Adrenal gland (tissue), 5 donors: Measurements from ENCODE around the gene RRBP1.

Source experiments
- POLR2A ChIP-seq, 2 donors: fragments of 450-650 bp; IDR thresholded peaks; one replicate each; pipeline ENCODE4 v1.6.1; 2017; ENCODE audit warnings: antibody characterized with exemption in 2 of 2, mild to moderate bottlenecking in 2 of 2, moderate library complexity in 1 of 2
- TF ChIP-seq, protein P1 (sequence below), 6 experiments: fragments of 450-650 bp in 4 of 6; fragments of 200-600 bp in 2 of 6; sonication (generic) in 1 of 6; IDR thresholded peaks; 1 replicate in 5 of 6; 2 replicates in 1 of 6; pipeline versions ENCODE4 v1.5.1 to v1.8.0; 2016 to 2021; ENCODE audit warnings: antibody characterized with exemption in 6 of 6, mild to moderate bottlenecking in 2 of 6, moderate library complexity in 1 of 6
- donor health status: DM: no; HTN: no; CAD: no.

DNA sequence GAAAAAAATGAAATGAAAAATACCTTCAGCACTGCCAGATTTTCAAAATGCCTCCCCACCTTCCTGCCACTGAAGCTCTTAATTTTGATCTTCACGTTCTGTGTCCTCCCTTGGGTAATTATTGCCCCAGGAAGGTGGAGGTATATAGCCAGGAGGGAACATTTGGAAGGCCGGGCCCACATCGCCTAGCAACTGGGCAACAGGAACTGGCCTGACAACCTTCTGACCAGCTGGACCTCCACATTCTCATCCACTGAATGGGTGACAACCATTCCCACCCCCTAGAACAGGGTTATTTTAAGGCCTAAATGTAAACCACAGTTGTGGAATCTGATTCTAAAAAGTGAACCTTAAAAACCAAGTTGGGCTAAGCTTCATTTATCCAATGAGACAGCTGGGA lies 3.2 kb downstream of the RRBP1 start:
- TF ChIP-seq, protein P1, sequence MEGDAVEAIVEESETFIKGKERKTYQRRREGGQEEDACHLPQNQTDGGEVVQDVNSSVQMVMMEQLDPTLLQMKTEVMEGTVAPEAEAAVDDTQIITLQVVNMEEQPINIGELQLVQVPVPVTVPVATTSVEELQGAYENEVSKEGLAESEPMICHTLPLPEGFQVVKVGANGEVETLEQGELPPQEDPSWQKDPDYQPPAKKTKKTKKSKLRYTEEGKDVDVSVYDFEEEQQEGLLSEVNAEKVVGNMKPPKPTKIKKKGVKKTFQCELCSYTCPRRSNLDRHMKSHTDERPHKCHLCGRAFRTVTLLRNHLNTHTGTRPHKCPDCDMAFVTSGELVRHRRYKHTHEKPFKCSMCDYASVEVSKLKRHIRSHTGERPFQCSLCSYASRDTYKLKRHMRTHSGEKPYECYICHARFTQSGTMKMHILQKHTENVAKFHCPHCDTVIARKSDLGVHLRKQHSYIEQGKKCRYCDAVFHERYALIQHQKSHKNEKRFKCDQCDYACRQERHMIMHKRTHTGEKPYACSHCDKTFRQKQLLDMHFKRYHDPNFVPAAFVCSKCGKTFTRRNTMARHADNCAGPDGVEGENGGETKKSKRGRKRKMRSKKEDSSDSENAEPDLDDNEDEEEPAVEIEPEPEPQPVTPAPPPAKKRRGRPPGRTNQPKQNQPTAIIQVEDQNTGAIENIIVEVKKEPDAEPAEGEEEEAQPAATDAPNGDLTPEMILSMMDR (IDR thresholded peaks at IDR 0.05): no peak
- TF ChIP-seq POLR2A (IDR thresholded peaks at IDR 0.05): no peak
